Measurements from ENCODE around the gene BAG3.
"Not testable (repeated sequence)": the region's sequence is repeated elsewhere in the genome, so short reads cannot be mapped to it uniquely, and the experiment has no call there.

The BAG3 gene

DNA sequence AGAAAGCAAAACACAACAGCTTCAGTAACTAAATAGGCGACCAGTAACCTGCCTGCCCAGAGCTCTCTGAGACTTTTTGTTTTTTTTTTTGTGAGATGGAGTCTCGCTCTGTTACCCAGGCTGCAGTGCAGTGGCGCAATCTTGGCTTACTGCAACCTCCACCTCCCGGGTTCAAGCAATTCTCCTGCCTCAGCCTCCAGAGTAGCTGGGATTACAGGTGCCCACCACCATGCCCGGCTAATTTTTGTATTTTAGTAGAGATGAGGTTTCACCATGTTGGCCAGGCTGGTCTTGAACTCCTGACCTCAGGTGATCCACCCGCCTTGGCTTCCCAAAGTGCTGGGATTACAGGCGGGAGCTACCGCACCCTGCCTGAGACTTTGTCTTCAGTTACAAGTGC is 31.4 kb upstream of the BAG3 start:
- H3K4me1 ChIP-seq (ENCODE audit: control insufficient read depth, insufficient read depth, low read length); H3K27me3 ChIP-seq (ENCODE audit: control insufficient read depth, insufficient read depth, low read length); DNase-seq (ENCODE audit: low read depth, low spot score); H3K4me3 ChIP-seq (ENCODE audit: low read length); H3K27ac ChIP-seq (ENCODE audit: low read length); H3K36me3 ChIP-seq (ENCODE audit: control insufficient read depth, insufficient read depth, low read length); H3K9me3 ChIP-seq (ENCODE audit: control insufficient read depth, insufficient read depth, low read length): not testable (repeated sequence)
- no CpG with 5 or more reads among the region's 8 CpGs for WGBS (ENCODE audit: insufficient coverage, insufficient read length)

DNA sequence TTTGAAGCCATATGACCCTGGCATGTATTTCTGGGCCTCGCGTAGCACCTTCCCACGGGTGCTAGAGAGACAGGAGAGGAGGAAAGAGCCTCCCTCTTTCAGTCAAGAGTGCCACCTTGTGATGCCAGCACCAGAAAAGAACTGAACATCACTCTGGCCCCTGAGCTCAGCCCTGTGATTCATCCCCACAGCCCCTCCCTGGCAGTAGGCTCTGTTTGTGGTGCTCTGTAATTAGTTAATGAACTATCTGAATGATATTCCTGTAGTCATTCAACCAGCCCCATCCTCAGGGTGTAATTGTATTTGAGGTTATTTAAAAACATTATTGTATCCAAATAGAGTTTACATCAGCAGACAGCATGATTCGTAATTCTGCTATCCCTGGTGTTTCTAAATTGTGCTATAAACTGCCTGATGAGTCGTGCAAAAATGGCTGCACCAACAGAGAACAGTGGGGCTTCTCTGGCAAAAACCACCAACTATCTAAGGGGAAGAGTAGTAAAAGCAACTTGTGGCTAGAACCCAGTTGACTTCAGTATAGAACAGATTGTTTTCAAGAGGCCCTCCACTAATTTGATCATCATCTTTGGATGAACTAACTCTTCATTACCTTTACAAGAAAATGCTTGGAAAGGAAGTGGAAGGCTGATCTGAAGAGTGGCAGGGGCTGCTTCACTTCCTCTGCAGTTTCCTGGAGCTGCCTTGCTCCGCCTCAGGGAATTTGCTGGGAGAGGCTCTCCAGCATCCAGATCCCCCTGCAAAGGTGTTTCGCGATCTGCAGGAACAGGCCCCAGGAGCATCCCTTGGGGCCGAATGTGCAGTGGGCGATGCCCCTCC is 30.7 kb upstream of the BAG3 start:
- WGBS (ENCODE audit: insufficient coverage, insufficient read length), result no CpG with 5 or more reads among the region's 10 CpGs

GRCh38 chr10:119621078-119621384 is 30.1 kb upstream of the BAG3 start:
- H3K36me3 ChIP-seq (ENCODE audit: control insufficient read depth, insufficient read depth, low read length), result no peaks in the 10 kb centered on the region
- H3K4me1 ChIP-seq (ENCODE audit: control insufficient read depth, insufficient read depth, low read length), result no peaks in the 10 kb centered on the region
- no peaks in the 10 kb centered on the region for H3K9me3 ChIP-seq (ENCODE audit: control insufficient read depth, insufficient read depth, low read length)
- no peaks in the 10 kb centered on the region for H3K27me3 ChIP-seq (ENCODE audit: control insufficient read depth, insufficient read depth, low read length)
- no CpG with 5 or more reads among the region's 3 CpGs for WGBS (ENCODE audit: insufficient coverage, insufficient read length)
- no peak overlapping the region for H3K4me3 ChIP-seq (ENCODE audit: low read length)
- no peak for DNase-seq (ENCODE audit: low read depth, low spot score)
- no peak overlapping the region for H3K27ac ChIP-seq (ENCODE audit: low read length)

More for the DNA sequence above, 30.7 kb upstream of the BAG3 start:
- no peaks in the 10 kb centered on the region for H3K9me3 ChIP-seq (ENCODE audit: control insufficient read depth, insufficient read depth, low read length)
- no peaks in the 10 kb centered on the region for H3K36me3 ChIP-seq (ENCODE audit: control insufficient read depth, insufficient read depth, low read length)
- no peak overlapping the region for H3K27ac ChIP-seq (ENCODE audit: low read length)
- DNase-seq (ENCODE audit: low read depth, low spot score), result no peak
- no peak overlapping the region for H3K4me3 ChIP-seq (ENCODE audit: low read length)
- no peaks in the 10 kb centered on the region for H3K27me3 ChIP-seq (ENCODE audit: control insufficient read depth, insufficient read depth, low read length)
- no peaks in the 10 kb centered on the region for H3K4me1 ChIP-seq (ENCODE audit: control insufficient read depth, insufficient read depth, low read length)

GRCh38 chr10:119625570-119626280 is 25.5 kb upstream of the BAG3 start:
- Histone ChIP-seq H3K27me3 (ENCODE audit: control insufficient read depth, insufficient read depth, low read length) (no peaks in the 10 kb centered on the region), H3K4me1 (ENCODE audit: control insufficient read depth, insufficient read depth, low read length) (no peaks in the 10 kb centered on the region), H3K36me3 (ENCODE audit: control insufficient read depth, insufficient read depth, low read length) (no peaks in the 10 kb centered on the region), H3K9me3 (ENCODE audit: control insufficient read depth, insufficient read depth, low read length) (no peaks in the 10 kb centered on the region), H3K27ac (ENCODE audit: low read length) (no peak overlapping the region), H3K4me3 (ENCODE audit: low read length) (no peak overlapping the region)
- no peak for DNase-seq (ENCODE audit: low read depth, low spot score)
- WGBS (ENCODE audit: insufficient coverage, insufficient read length), result no CpG with 5 or more reads among the region's 6 CpGs

DNA sequence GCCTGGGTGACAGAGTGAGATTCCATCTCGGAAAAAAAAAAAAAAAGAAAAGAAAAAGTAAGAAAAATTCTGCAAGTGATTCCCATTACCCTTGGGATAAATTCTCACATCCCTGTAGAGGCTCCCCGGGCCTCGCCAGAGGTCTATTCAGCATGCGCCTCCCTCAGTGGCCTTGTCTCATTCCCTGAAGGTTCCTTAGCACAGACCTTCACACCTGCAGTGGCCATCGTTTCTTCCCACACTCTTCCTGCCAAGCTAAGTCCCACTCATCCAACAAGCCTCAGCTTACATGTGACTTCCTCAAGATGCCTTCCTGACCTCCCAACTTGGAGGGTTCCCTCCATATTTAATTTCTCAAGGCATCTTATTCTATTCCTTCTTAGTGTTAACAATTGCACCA is 20.9 kb upstream of the BAG3 start:
- Histone ChIP-seq H3K36me3 (ENCODE audit: control insufficient read depth, insufficient read depth, low read length) (no peaks in the 10 kb centered on the region), H3K4me3 (ENCODE audit: low read length) (no peak overlapping the region), H3K4me1 (ENCODE audit: control insufficient read depth, insufficient read depth, low read length) (no peaks in the 10 kb centered on the region), H3K27ac (ENCODE audit: low read length) (no peak overlapping the region), H3K27me3 (ENCODE audit: control insufficient read depth, insufficient read depth, low read length) (no peaks in the 10 kb centered on the region), H3K9me3 (ENCODE audit: control insufficient read depth, insufficient read depth, low read length) (no peaks in the 10 kb centered on the region)
- no peak for DNase-seq (ENCODE audit: low read depth, low spot score)
- no CpG with 5 or more reads among the region's 5 CpGs for WGBS (ENCODE audit: insufficient coverage, insufficient read length)

- no peaks in the 10 kb centered on the region for H3K9me3 ChIP-seq (ENCODE audit: control insufficient read depth, insufficient read depth, low read length)
- H3K27ac ChIP-seq (ENCODE audit: low read length), result no peak overlapping the region
- no peaks in the 10 kb centered on the region for H3K4me1 ChIP-seq (ENCODE audit: control insufficient read depth, insufficient read depth, low read length)
- WGBS (ENCODE audit: insufficient coverage, insufficient read length), result no CpG with 5 or more reads among the region's 3 CpGs
- H3K4me3 ChIP-seq (ENCODE audit: low read length), result no peak overlapping the region
- H3K36me3 ChIP-seq (ENCODE audit: control insufficient read depth, insufficient read depth, low read length), result no peaks in the 10 kb centered on the region
- no peak for DNase-seq (ENCODE audit: low read depth, low spot score)
- H3K27me3 ChIP-seq (ENCODE audit: control insufficient read depth, insufficient read depth, low read length), result no peaks in the 10 kb centered on the region
These were observed 17.5 kb upstream of the BAG3 start for GRCh38 chr10:119633538-119634218.

- no CpG with 5 or more reads among the region's 1 CpG for WGBS (ENCODE audit: insufficient coverage, insufficient read length)
- DNase-seq (ENCODE audit: low read depth, low spot score), result no peak
- no peak overlapping the region for H3K4me3 ChIP-seq (ENCODE audit: low read length)
- H3K36me3 ChIP-seq (ENCODE audit: control insufficient read depth, insufficient read depth, low read length), result no peaks in the 10 kb centered on the region
- H3K27ac ChIP-seq (ENCODE audit: low read length), result no peak overlapping the region
- no peaks in the 10 kb centered on the region for H3K4me1 ChIP-seq (ENCODE audit: control insufficient read depth, insufficient read depth, low read length)
- no peaks in the 10 kb centered on the region for H3K27me3 ChIP-seq (ENCODE audit: control insufficient read depth, insufficient read depth, low read length)
- H3K9me3 ChIP-seq (ENCODE audit: control insufficient read depth, insufficient read depth, low read length), result no peaks in the 10 kb centered on the region
These were observed 17.0 kb upstream of the BAG3 start for GRCh38 chr10:119634219-119634544.

DNA sequence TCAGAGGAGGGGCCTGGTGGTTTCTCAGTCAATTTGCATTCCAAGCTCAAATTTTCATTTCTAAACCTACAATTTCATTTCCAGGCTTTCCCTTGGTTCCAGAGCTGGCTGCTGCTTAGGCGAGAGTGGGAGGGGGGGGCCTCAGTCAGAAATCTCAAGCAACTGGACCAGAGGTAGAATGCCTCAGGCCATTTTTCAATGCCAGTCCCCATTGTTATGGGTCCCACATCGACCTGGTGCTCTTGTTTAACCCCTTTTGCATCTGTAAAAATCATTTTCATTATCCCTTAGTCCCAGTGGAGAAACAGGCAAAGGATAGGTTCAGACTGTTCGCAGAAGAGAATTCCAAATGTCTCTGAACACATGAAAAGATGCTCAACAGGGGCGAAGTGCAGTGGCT is 13.5 kb upstream of the BAG3 start:
- H3K4me3 ChIP-seq (ENCODE audit: low read length), result no peak overlapping the region
- H3K27ac ChIP-seq (ENCODE audit: low read length), result no peak overlapping the region
- H3K9me3 ChIP-seq (ENCODE audit: control insufficient read depth, insufficient read depth, low read length), result no peaks in the 10 kb centered on the region
- H3K27me3 ChIP-seq (ENCODE audit: control insufficient read depth, insufficient read depth, low read length), result no peaks in the 10 kb centered on the region
- no peaks in the 10 kb centered on the region for H3K36me3 ChIP-seq (ENCODE audit: control insufficient read depth, insufficient read depth, low read length)
- WGBS (ENCODE audit: insufficient coverage, insufficient read length), result no CpG with 5 or more reads among the region's 4 CpGs
- no peaks in the 10 kb centered on the region for H3K4me1 ChIP-seq (ENCODE audit: control insufficient read depth, insufficient read depth, low read length)
- DNase-seq (ENCODE audit: low read depth, low spot score), result no peak

GRCh38 chr10:119638982-119639381 is 12.2 kb upstream of the BAG3 start:
- Histone ChIP-seq H3K4me1 (ENCODE audit: control insufficient read depth, insufficient read depth, low read length) (no peaks in the 10 kb centered on the region), H3K27ac (ENCODE audit: low read length) (no peak overlapping the region), H3K27me3 (ENCODE audit: control insufficient read depth, insufficient read depth, low read length) (no peaks in the 10 kb centered on the region), H3K36me3 (ENCODE audit: control insufficient read depth, insufficient read depth, low read length) (no peaks in the 10 kb centered on the region), H3K4me3 (ENCODE audit: low read length) (no peak overlapping the region), H3K9me3 (ENCODE audit: control insufficient read depth, insufficient read depth, low read length) (no peaks in the 10 kb centered on the region)
- WGBS (ENCODE audit: insufficient coverage, insufficient read length), result no CpG with 5 or more reads among the region's 7 CpGs
- DNase-seq (ENCODE audit: low read depth, low spot score), result no peak

GRCh38 chr10:119640384-119640783 is 10.8 kb upstream of the BAG3 start:
- Histone ChIP-seq H3K36me3 (ENCODE audit: control insufficient read depth, insufficient read depth, low read length) (no peaks in the 10 kb centered on the region), H3K4me1 (ENCODE audit: control insufficient read depth, insufficient read depth, low read length) (no peaks in the 10 kb centered on the region), H3K4me3 (ENCODE audit: low read length) (no peak overlapping the region), H3K9me3 (ENCODE audit: control insufficient read depth, insufficient read depth, low read length) (no peaks in the 10 kb centered on the region), H3K27me3 (ENCODE audit: control insufficient read depth, insufficient read depth, low read length) (no peaks in the 10 kb centered on the region), H3K27ac (ENCODE audit: low read length) (no peak overlapping the region)
- no peak for DNase-seq (ENCODE audit: low read depth, low spot score)
- no CpG with 5 or more reads among the region's 6 CpGs for WGBS (ENCODE audit: insufficient coverage, insufficient read length)
